Globus pallidus (tissue), 1 donor: ENCODE results near the gene BCL6B.

ENCODE experiments used
- DNase-seq: peaks from one replicate; pipeline ENCODE4 v3.0.0-alpha.2; 2015; ENCODE audit warnings: low spot score

BCL6B gene

DNA sequence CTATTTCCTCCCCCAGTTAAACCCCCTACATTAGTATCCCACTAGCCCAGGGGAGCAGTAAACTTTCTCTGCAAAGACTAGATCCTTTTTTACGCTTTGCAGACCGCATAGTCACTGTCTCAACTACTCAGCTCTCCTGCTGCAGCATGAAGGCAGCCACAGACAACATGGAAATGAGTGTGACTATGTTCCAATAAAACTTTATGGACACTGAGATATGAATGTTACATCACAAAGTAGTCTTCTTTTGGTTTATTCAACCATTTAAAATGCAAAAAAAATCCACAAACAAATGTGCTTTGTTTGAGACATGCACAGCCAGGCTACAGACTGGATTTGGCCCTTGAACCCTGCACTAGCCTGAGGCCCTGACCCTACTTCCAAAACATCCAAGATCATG, 12.3 kb upstream of the BCL6B start:
- DNase-seq = no peak

DNA sequence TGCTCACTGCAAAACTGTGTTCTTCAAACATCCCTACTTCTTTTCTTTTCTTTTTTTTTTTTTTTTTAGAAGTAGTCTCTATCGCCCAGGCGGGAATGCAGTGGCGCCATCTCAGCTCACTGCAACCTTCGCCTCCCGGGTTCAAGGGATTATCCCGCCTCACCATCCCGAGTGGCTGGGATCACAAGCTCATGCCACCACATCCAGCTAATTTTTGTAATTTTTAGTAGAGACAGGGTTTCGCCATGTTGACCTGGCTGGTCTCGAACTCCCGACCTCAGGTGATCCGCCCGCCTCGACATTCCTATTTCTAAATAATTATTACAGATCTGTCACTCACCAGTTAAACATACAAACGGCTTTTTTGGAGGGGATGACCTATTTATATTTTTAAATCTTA, 11.4 kb upstream of the BCL6B start:
- no peak for DNase-seq

DNA sequence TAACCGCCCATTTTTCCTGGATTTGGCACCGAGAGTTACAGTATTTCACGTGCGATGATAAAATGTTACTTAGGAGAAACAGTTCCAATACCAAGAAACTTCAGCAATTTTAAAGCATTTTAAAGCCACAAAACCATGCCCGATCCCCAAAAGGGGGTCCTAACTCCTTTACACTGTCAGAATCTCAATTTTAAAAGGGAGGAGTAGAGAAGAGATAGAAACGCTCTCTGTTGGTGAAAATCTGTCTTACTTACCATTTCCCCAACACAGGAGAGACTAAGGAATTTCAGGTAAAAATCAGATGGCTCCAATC, 11.0 kb upstream of the BCL6B start:
- DNase-seq = no peak

DNA sequence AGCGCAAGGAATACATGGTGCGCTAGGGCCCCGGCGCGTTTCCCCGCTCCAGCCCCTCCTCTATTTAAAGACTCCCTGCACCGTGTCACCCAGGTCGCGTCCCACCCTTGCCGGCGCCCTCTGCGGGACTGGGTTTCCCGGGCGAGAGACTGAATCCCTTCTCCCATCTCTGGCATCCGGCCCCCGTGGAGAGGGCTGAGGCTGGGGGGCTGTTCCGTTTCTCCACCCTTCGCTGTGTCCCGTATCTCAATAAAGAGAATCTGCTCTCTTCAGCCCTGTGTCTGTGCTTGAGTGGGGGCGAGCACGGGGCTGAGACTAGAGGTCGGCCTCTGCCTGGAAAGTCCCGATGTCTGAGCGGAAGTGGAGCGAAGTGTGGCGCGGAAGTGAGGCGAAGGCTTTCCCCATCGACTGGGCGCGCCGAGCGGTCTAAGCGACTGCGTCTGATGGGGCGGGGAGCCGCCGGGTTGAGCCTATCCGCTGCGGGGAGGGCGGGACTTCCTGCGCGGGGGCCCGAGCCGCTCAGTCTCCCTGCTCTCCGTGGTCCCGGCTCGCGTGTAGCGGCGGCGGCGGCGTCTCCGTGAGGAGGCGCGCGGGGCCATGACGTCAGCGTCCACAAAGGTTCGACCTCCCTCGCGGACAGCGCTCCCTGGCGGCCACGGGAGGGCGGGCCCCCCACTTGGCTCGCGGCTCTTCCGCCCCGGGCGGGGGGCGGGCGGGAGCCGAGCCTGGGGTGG, 8.4 kb upstream of the BCL6B start:
- DNase-seq = peak; percentile 97

DNA sequence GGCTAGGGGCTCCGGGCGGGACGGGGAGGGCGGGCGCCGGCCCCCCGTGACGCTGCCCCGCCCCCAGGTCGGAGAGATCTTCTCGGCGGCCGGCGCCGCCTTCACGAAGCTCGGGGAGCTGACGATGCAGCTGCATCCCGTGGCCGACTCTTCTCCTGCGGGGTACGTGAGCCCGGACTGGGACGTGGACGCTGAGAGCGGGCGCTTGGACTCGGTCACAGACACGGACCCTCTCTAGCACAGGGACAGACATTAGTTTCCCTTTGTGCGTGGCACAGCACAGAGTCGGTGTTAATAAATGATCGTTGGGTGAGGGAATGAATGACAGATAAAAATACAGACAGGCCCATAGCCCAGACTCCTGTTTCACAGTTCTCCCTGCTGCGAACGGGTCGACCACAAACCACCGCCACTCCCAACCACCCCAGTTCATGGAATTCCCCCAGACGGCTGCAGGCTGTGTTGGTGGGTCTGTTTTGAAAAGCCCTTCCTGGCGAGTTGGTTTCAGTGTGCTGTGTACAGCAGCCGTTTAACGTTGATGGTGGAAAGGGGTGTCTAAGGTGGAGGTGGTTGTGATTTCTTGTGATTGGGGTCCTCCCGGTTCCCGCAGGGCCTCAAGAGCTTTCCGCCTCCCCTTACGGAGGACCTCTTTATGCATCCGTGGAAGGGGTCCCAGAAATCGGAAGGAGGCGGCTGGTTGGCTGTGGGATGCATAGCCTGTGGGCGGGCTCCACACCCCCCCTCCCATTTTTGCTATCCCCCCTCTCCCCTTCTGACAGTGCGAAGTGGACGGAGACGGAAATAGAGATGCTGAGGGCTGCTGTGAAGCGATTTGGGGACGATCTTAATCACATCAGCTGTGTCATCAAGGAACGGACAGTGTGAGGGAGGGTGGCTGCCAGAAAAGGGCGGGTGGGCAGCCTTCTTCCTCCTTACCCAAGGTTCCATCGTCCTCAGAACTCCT, 7.6 kb upstream of the BCL6B start:
- no peak for DNase-seq

DNA sequence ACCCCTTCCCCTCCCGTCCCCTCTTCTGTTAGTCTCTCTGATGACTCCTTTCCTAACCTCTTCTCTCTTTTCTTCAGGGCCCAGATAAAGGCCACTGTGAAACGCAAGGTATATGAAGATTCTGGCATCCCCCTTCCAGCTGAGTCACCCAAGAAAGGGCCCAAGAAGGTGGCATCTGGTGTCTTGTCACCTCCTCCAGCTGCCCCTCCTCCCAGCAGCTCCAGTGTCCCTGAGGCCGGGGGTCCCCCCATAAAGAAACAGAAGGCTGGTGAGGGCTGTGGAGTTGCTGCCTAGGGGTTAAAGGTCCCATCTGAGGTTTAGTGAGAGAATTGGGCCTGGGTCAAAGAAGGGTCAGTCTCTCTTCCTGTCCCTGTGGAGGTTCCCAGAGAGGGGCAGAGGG, 6.4 kb upstream of the BCL6B start:
- DNase-seq = no peak

DNA sequence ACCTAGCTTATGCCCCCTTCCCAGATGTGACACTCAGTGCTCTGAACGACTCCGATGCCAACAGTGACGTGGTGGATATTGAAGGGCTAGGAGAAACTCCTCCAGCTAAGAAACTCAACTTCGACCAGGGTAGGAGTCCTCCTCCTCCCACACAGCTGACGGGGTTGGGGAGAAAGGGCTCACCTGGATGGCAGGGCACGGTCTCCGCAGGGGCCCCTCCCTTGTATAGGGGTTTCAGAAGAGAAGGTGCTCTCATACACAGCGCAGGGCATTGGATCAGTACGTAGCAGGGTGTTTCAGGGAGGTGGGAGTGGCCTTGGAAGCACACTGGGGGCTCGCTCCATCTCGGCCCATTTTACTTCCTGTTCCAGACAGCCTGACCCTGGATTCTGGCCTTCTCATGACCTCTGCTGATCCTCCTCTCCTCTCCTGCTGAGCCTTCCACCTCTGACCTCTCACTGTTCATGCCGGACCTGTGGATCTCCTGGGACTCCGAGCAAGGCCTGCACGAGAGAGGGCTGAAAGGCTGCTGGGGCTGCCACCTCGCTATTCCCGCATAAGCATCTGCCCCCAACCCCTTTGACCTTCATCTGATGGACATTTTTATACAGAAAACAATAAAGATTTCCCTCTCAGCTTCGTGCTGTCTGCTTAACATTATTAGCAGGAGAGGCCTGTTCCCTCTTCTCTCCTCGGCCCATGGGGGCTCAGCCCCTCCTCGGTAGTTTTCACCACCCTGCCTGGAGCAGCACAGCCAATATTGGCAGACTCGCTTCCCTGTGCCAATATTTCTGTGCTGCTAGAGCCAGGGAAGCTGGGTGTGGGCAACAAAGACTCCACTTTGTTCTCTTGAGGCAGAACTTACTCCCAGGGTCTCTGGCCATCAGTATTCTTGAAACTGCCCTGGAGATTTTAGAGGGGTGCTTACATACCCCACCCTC, 5.7 kb upstream of the BCL6B start:
- no peak for DNase-seq

DNA sequence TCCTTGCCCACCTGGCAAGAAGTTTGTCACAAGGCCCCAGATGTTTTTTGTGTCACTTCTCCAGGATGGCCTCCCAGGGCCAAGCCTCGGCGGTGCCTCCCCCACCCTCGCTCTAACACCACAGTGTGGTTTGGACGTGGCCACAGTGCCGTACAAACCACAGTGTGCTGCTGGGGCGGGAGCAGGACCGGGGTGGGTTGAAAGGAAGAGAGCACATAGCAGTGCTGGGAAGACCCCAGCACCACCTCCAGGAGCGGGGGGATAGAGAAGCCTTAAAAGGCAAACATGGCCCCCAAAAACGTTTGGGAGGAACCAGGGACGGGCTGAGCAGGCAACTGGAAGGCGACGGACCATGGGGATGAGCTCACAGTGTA, 5.0 kb upstream of the BCL6B start:
- no peak for DNase-seq

DNA sequence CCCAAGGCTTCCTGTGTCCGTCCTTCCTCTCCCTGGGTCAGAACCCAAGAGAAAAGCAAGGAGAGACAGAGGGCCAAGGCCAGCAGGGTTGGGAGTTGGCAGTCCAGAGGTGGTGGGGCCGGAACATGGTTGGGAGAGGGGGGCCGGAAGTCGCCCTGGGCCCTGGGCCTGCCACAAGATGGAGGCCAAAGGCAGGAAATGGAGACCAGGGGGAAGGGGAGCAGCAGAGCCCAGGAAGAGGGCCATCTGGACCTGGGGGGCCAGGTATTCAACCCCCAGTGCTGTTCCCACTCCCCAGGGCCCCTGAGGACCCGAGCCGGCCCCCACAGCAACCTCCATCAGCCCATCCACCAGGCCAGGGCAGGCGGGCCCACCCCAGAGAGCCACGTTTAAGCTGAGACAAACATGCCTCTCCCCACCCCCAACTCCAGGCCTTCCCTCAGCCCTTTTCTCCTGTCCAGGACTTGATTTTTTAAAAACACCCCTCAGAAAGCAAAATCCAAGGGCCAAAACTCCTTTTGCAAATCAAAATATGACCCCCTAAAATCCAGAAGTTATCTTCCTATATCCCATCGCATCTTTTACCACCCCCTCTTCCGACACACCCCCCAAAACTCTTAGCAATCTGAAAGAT, 4.4 kb upstream of the BCL6B start:
- no peak for DNase-seq

DNA sequence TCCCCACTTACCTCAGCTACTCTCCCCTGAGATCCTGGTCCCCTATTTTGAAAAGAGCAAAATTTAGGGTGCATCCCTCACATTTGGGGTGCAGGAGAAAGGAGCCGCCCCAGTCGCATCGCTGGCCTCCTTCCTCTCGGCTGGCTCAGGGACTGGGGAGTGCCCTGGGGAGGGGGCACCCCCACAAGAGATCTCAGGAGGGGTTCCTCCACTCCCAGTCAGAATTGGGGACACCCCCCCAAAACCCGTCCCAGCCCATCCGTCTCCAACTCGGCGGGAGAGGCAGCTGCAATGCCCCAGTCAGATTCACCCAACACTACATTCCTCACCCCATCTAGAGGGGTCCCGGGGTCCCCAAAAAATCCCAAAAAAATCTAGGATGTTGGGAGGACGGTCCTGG, 3.5 kb upstream of the BCL6B start:
- DNase-seq = no peak

DNA sequence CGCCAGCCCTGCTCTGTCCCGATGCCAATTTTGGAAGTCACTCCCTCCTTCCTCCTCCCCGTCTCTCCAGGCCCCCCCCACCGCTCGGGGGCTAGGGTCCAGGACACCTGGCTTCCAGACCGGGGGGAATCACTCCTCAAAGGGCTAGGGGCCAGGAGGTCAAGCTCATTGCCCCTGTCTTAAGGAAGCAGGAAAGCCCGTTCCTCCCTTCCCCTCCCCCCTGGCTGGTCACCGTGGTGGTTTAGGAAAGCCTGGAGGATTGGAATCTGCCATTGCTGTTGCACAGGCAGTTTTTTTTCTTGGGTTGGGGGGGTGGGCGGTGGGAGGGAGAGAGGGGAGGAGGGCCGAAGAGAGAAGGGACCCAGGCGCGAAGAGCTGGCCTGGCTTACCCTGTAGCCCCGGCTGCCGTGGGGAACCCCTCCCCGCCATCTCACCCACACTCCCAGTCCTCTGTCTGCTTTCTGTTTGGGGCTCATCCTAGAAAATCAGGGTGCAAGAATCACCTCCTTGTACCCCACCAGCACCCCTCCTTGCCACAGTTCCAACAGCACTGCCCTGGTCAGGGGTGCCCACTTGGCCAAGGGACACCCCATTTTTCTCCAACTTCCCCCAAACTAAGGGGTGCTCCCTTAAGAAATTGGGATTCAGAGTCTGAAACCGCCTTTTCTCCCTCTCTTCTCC, 2.9 kb upstream of the BCL6B start:
- DNase-seq = no peak

DNA sequence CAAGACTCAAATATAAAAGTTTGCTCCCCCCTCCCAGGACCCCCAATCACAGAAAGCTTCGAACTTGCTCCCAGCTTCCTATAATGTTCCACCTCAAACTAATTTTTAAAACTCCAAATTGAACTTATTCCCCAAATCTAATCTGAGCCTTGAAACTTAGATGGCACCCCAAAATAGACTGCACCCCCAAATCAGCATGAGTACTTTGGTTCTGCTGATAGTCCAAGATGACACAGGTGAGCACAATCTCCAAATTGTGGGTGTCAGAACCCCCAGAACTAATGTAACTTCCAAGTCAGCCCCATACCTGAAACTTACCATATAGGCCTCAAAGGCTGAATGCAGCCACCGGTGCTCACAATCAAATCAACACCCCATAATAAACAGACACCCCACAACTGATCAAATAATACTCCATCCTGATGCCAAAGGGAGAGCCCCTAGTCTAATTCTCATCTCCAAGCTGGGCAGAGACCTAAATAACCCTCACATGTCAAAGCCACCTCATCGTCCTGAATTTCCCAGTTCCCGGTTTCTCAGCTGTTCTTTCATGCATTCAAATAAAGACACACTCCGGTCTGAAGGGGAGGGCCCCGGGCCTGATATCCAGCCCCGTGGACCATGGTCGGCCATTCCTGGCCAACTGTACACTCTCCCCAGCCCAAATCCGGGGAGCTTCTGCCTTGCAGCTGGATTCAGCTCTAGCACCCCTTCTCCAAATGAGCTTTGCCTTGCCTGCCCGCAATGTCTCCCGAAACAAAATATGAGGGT, 1.8 kb upstream of the BCL6B start:
- DNase-seq = no peak

DNA sequence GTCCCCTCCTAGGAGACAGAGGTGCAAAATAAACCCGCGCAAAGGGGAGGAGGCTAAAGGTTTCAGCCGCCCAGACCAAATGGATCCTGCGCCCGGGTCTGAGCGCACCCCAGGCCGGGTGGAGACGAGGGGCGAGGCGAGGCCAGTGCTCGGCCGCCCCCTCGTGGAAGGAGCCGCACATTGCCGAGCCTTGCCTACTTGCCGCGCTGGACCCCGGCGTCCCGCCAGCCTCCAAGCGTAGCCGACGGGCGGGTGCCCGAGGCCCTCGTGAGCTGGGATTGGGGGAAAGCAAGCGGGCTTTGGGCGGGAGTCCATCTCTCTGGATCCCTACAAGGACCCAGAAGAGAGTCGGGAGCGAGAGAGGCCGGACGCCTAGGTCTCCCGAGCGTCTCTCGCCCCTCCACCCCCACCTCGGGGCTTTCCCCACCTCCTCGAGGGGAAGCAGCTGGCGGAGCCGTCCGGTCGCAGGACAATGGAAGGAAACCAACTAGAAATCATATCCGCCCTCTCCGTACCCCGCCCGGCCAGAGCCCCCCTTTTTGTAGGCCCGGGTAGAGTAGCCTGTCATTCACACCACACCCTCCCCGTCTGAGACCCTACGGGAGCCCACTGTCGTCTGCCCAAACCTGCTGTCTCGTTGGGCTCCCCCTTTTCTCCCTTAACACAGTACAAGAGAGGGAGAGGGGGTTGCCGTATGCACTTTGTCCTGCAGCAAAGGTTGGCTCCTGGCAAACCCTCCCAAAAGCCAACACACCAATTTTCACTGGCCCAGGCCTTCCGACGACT, 664 bp upstream of the BCL6B start:
- no peak for DNase-seq

DNA sequence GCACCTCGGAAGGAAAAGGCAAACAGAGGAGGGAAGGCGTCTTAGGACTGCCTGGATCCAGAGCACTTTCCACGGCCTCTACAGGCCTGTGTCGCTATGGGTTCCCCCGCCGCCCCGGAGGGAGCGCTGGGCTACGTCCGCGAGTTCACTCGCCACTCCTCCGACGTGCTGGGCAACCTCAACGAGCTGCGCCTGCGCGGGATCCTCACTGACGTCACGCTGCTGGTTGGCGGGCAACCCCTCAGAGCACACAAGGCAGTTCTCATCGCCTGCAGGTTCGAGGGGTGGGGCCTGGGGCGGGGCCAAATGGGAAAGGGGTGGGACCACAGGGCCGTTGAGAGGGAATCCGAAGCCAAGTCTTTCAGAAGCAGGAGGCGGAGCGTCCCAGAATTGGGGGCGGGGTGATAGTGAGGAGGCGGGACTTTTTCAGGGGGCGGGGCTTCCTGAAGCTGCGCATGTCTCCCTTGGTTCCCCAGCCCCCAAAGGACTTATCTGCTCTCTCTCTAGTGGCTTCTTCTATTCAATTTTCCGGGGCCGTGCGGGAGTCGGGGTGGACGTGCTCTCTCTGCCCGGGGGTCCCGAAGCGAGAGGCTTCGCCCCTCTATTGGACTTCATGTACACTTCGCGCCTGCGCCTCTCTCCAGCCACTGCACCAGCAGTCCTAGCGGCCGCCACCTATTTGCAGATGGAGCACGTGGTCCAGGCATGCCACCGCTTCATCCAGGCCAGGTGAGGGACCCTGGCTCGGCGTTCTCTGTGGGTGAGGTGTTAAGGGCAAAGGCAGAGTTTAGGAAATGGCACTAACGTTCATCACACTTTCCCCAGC, 939 bp downstream of the BCL6B start:
- peak; percentile 64 for DNase-seq

DNA sequence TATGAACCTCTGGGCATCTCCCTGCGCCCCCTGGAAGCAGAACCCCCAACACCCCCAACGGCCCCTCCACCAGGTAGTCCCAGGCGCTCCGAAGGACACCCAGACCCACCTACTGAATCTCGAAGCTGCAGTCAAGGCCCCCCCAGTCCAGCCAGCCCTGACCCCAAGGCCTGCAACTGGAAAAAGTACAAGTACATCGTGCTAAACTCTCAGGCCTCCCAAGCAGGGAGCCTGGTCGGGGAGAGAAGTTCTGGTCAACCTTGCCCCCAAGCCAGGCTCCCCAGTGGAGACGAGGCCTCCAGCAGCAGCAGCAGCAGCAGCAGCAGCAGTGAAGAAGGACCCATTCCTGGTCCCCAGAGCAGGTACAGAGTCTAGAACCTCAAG, 1.5 kb downstream of the BCL6B start:
- no peak for DNase-seq

DNA sequence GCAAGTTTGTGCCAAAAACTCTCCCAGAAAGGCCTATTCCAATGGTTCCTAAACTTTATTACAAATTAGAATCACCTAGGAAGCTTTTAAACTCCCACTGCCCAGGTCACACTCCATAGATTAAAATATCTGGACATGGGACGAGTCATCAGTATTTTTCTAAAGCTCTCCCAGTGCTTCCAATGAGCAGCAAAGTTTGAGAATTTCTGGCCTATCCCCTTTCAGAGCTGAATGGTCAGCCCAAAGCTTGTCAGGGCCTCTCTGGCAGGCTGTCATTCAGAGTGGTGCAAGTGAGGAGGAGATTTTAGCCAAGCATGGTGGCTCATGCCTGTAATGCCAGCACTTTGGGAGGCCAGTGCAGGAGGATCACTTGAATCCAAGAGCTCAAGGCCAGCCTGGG, 2.4 kb downstream of the BCL6B start:
- no peak for DNase-seq

DNA sequence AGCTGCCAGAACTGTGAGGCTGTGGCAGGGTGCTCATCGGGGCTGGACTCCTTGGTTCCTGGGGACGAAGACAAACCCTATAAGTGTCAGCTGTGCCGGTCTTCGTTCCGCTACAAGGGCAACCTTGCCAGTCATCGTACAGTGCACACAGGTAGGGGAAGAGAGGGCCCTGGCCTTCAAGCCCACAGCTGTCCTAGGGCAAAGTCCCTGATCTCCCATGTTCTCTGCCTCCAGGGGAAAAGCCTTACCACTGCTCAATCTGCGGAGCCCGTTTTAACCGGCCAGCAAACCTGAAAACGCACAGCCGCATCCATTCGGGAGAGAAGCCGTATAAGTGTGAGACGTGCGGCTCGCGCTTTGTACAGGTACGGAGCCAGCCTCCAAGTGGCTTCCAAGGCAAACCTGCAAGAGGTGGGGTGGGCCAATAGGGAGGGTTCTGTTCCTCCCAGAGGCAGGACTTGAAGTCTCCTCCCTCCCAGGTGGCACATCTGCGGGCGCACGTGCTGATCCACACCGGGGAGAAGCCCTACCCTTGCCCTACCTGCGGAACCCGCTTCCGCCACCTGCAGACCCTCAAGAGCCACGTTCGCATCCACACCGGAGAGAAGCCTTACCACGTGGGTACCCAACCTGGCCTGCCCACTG, 3.7 kb downstream of the BCL6B start:
- DNase-seq = no peak

DNA sequence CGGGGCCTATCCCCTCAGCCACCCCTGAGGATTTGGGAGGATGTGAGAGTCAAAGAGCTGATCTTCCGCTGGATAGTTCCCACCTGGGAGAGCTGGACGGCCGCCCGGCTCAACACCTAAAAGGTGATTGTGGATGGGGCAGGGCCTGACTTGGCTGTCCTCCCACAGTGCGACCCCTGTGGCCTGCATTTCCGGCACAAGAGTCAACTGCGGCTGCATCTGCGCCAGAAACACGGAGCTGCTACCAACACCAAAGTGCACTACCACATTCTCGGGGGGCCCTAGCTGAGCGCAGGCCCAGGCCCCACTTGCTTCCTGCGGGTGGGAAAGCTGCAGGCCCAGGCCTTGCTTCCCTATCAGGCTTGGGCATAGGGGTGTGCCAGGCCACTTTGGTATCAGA, 4.5 kb downstream of the BCL6B start:
- DNase-seq = no peak
